Mesendoderm (in vitro differentiated cells): Measurements from ENCODE around the gene ZDHHC18.
A peak's percentile ranks its signal among the peaks of the same experiment; 100 is the strongest.
"Not testable (repeated sequence)": the region's sequence is repeated elsewhere in the genome, so short reads cannot be mapped to it uniquely, and the experiment has no call there.

ENCODE experiments used
- DNase-seq: peaks from one replicate; pipeline ENCODE4 v3.0.0; 2013
- H2AK5ac ChIP-seq: 2 replicates; pipeline ENCODE4 v1.6.1; 2013; ENCODE audit warnings: low read length, inconsistent platforms
- H2BK120ac ChIP-seq: 2 replicates; pipeline ENCODE4 v1.6.1; 2013; ENCODE audit warnings: low read depth, mild to moderate bottlenecking, low read length, moderate library complexity, mixed read lengths
- H2BK15ac ChIP-seq: replicated peaks from 2 replicates; pipeline ENCODE4 v1.6.1; 2013; ENCODE audit warnings: low read depth, mild to moderate bottlenecking, moderate library complexity
- H2BK5ac ChIP-seq: 2 replicates; pipeline ENCODE4 v1.6.1; 2013; ENCODE audit warnings: low read length, inconsistent platforms
- H3K18ac ChIP-seq: 2 replicates; pipeline ENCODE4 v1.6.1; 2013; ENCODE audit warnings: mild to moderate bottlenecking, low read length, mixed read lengths
- H3K23ac ChIP-seq: one replicate; pipeline ENCODE4 v1.6.1; 2013; ENCODE audit warnings: low read length
- H3K27ac ChIP-seq: 2 replicates; pipeline ENCODE4 v1.5.1; 2013; ENCODE audit warnings: low read depth, mild to moderate bottlenecking, inconsistent platforms, low read length, moderate library complexity
- H3K27me3 ChIP-seq: 2 replicates; pipeline ENCODE4 v1.6.1; 2013; ENCODE audit warnings: low read length, control low read depth, mild to moderate bottlenecking, inconsistent platforms; ENCODE audit not compliant: insufficient read depth, poor library complexity
- H3K36me3 ChIP-seq: 2 replicates; pipeline ENCODE4 v1.6.1; 2013; ENCODE audit warnings: low read length, inconsistent platforms; ENCODE audit not compliant: control insufficient read depth, insufficient read depth
- H3K4ac ChIP-seq: one replicate; pipeline ENCODE4 v1.6.1; 2013; ENCODE audit warnings: low read depth, mild to moderate bottlenecking, low read length, moderate library complexity
- H3K4me1 ChIP-seq: 2 replicates; pipeline ENCODE4 v1.6.1; 2013; ENCODE audit warnings: low read depth, low read length, inconsistent platforms; ENCODE audit not compliant: control insufficient read depth
- H3K4me2 ChIP-seq: 2 replicates; pipeline ENCODE4 v1.6.1; 2013; ENCODE audit warnings: low read length
- H3K4me3 ChIP-seq: 2 replicates; pipeline ENCODE4 v1.5.1; 2013; ENCODE audit warnings: mild to moderate bottlenecking, low read length
- H3K56ac ChIP-seq: one replicate; pipeline ENCODE4 v1.6.1; 2013; ENCODE audit warnings: low read length
- H3K79me1 ChIP-seq: 2 replicates; pipeline ENCODE4 v1.6.1; 2013; ENCODE audit warnings: low read length, inconsistent platforms
- H3K79me2 ChIP-seq: 2 replicates; pipeline ENCODE4 v1.6.1; 2013; ENCODE audit warnings: mild to moderate bottlenecking, low read length; ENCODE audit not compliant: control insufficient read depth, insufficient read depth
- H3K9ac ChIP-seq: 2 replicates; pipeline ENCODE4 v1.6.1; 2013; ENCODE audit warnings: low read length, inconsistent platforms
- H4K5ac ChIP-seq: one replicate; pipeline ENCODE4 v1.6.1; 2013; ENCODE audit warnings: low read length
- H4K8ac ChIP-seq: one replicate; pipeline ENCODE4 v1.6.1; 2013; ENCODE audit warnings: low read depth, mild to moderate bottlenecking, control low read depth, low read length, moderate library complexity
- WGBS: extraction: QIAGEN DNeasy Blood & Tissue Kit; methylation state at CpG from one replicate; pipeline ENCODE4 v1.1.7; 2013; ENCODE audit warnings: low lambda C conversion rate, missing lambda C conversion rate; ENCODE audit not compliant: insufficient coverage; ENCODE audit errors: extremely low coverage; 5-methylcytosine and 5-hydroxymethylcytosine counted together

Gene ZDHHC18

DNA sequence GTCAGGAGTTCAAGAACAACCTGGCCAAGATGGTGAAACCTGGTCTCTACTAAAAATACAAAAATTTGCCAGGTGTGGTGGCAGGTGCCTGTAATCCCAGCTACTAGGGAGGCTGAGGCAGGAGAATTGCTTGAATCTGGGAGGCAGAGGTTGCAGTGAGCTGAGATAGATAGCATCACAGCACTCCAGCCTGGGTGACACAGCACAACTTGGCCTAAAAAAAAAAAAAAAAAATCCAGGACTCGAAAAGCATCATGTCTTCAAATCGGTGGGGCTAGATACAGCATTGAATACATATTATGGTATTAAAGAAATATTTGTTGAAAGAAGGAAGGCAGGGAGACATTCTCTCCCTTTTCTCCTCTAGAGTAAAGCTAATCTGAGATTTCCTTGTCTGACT is 46.6 kb downstream of the ZDHHC18 start:
- not testable (repeated sequence) for H2AK5ac ChIP-seq, H3K9ac ChIP-seq, H3K36me3 ChIP-seq

DNA sequence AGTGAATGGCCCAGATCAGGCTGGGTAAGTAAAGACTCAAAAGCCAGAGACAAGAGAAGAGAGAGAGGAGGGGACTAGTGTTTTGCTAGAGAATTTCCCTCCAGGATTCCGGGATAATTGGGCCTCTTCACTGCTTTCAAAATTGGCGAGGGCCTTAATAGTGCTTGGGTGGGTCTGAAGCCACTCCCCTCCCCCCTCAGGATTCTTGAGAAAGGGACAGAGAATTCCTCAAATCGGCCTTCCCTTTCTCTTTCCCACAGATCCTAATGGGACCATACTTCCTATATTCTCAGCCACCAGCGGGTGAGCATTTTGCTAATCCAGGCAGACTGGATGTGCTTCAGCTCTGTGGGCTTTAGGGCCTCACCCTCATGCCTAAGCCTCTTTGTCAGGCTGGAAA is 48.4 kb downstream of the ZDHHC18 start:
- no peak overlapping the region for H4K8ac ChIP-seq
- no peak overlapping the region for H3K56ac ChIP-seq
- H3K79me1 ChIP-seq, result no peaks in the 10 kb centered on the region
- DNase-seq, result peak; percentile 58
- H2BK120ac ChIP-seq, result no peak overlapping the region
- no peak overlapping the region for H4K5ac ChIP-seq
- H3K4me1 ChIP-seq, result no peaks in the 10 kb centered on the region
- H3K18ac ChIP-seq, result no peak overlapping the region
- no peak overlapping the region for H2BK5ac ChIP-seq
- no peak overlapping the region for H3K4me2 ChIP-seq
- no peak overlapping the region for H2AK5ac ChIP-seq
- no peaks in the 10 kb centered on the region for H3K27me3 ChIP-seq
- no peaks in the 10 kb centered on the region for H3K79me2 ChIP-seq
- H3K23ac ChIP-seq, result no peak overlapping the region
- no peak overlapping the region for H2BK15ac ChIP-seq
- H3K9ac ChIP-seq, result no peak overlapping the region
- peaks cover 2% of the 10 kb centered on the region for H3K36me3 ChIP-seq
- WGBS, result no CpG with 5 or more reads among the region's 4 CpGs
- H3K4me3 ChIP-seq, result no peak overlapping the region
- H3K4ac ChIP-seq, result no peak overlapping the region
- peak overlapping the region; percentile 13 for H3K27ac ChIP-seq

More for the DNA sequence above, 46.6 kb downstream of the ZDHHC18 start:
- not testable (repeated sequence) for H3K79me2 ChIP-seq, H4K5ac ChIP-seq, H3K4me1 ChIP-seq, H2BK5ac ChIP-seq, H3K56ac ChIP-seq, H3K4me2 ChIP-seq, H3K79me1 ChIP-seq, H4K8ac ChIP-seq, H3K23ac ChIP-seq, H2BK120ac ChIP-seq, H2BK15ac ChIP-seq, H3K4ac ChIP-seq, H3K4me3 ChIP-seq, DNase-seq, H3K18ac ChIP-seq, H3K27me3 ChIP-seq, H3K27ac ChIP-seq
- WGBS, result no CpG with 5 or more reads among the region's 2 CpGs

DNA sequence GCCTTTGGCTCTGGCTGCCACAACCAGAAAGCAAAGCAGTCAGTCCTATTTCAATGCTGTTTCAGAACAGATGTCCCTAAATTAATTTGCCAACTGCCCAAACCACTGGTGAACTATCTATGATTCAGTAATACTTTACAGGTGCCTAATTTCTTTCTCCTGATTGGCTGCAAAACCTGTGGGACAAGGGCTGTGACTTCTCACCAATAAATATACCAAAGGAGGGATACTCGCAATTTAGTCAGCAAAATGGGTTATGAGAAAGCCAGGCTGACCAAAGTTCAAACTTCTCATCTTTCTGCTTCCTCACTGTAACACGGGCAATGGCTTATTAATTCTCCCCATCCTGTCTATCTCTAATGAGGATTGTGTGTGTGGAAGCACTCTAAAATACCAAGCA is 50.8 kb downstream of the ZDHHC18 start:
- whole genome bisulfite sequencing, result no CpG with 5 or more reads among the region's 2 CpGs
- Histone ChIP-seq H4K5ac (no peak overlapping the region), H3K23ac (no peak overlapping the region), H3K18ac (no peak overlapping the region), H2AK5ac (no peak overlapping the region), H2BK120ac (no peak overlapping the region), H3K4me1 (no peaks in the 10 kb centered on the region), H3K56ac (no peak overlapping the region), H4K8ac (no peak overlapping the region), H2BK15ac (no peak overlapping the region), H3K27me3 (no peaks in the 10 kb centered on the region), H3K27ac (no peak overlapping the region), H3K4ac (no peak overlapping the region), H3K36me3 (peaks cover 6% of the 10 kb centered on the region), H3K79me2 (no peaks in the 10 kb centered on the region), H3K4me2 (no peak overlapping the region), H3K4me3 (no peak overlapping the region), H3K9ac (no peak overlapping the region), H2BK5ac (no peak overlapping the region), H3K79me1 (no peaks in the 10 kb centered on the region)
- no peak for DNase-seq

DNA sequence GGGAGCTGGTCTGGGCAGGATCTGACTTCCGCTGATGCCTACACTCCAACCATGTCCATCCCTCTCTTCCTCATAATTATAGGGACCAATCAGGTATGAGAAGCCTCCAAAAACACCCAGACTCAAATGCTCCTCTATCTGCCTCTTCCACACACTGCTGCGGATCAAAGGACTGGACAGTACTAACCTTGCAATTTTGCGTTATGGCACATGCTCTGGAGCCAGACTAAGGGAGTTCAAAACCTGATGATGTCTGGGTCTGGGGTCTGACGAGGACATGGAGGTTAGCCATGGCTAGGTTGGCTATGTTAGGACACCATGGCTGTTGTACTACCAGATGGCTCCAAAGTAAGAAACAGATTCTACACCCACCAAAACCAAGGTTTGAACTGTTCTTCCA is 53.3 kb downstream of the ZDHHC18 start:
- DNase-seq, result no peak
- Histone ChIP-seq H2BK120ac (no peak overlapping the region), H3K9ac (no peak overlapping the region), H3K23ac (no peak overlapping the region), H3K56ac (no peak overlapping the region), H3K79me2 (no peaks in the 10 kb centered on the region), H4K5ac (no peak overlapping the region), H3K4me1 (no peaks in the 10 kb centered on the region), H3K27ac (no peak overlapping the region), H3K18ac (no peak overlapping the region), H3K4ac (no peak overlapping the region), H3K36me3 (peaks cover 18% of the 10 kb centered on the region), H3K4me2 (no peak overlapping the region), H3K79me1 (no peaks in the 10 kb centered on the region), H4K8ac (no peak overlapping the region), H2BK15ac (no peak overlapping the region), H3K27me3 (no peaks in the 10 kb centered on the region), H2AK5ac (no peak overlapping the region), H3K4me3 (no peak overlapping the region), H2BK5ac (no peak overlapping the region)
- WGBS, result no CpG with 5 or more reads among the region's 4 CpGs

DNA sequence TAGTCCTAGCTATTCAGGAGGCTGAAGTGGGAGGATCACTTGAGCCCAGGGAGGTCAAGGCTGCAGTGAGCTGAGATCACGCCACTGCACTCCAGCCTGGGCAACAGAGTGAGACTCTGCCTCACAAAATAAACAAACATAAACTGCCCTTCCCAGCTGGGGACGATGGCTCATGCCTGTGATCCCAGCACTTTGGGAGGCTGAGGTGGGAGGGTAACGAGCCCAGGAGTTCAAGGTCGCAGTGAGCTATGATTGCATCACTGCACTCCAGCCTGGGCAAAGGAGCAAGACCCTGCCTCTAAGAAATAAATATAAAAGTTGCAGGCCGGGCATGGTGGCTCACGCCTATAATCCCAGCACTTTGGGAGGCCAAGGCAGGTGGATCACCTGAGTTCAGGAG is 55.1 kb downstream of the ZDHHC18 start:
- H4K5ac ChIP-seq, H4K8ac ChIP-seq, H3K4ac ChIP-seq, H3K18ac ChIP-seq, H3K9ac ChIP-seq, H3K79me1 ChIP-seq, H2BK5ac ChIP-seq, H2BK15ac ChIP-seq, H3K4me2 ChIP-seq, H3K79me2 ChIP-seq, DNase-seq, H3K4me1 ChIP-seq, H3K56ac ChIP-seq, H2BK120ac ChIP-seq, H3K27me3 ChIP-seq, H3K23ac ChIP-seq, H3K27ac ChIP-seq, H2AK5ac ChIP-seq, H3K4me3 ChIP-seq: not testable (repeated sequence)
- peaks cover 21% of the 10 kb centered on the region for H3K36me3 ChIP-seq
- no CpG with 5 or more reads among the region's 6 CpGs for WGBS

DNA sequence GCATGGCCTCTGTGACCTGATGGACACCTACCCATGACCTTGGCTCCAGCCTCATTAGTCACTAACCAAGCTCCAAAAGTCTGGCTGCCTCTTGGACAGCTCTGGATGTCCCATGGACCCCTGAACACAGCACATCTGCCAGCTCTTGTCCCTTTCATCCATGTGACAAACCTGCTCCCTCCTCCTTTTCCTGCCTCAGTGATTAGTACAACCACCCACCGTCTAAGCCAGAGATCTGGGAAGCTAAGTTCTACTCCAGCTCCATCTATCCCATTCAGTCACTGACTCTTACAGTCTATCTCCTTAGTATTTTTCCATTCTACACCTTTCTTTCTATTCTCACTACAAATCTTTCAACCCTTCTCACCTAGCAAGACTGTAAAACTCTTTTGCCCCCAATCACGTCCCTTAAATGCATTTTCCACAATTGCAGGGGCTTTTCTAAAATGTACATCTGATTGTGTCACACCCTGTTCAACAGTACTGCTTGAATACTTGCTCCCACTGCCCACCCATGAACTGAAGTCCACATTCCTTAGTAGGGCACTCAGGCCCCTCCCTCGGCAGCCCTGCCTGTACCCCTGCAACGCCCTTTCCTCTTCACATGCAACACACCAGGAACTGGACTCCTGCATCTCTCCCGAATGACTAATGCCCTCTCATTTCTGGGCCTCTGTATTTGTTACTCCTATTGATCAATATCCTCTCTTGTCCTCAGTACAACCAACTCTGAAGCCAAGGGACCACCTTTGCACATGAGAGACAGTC is 56.4 kb downstream of the ZDHHC18 start:
- H3K56ac ChIP-seq, result no peak overlapping the region
- H3K4ac ChIP-seq, result no peak overlapping the region
- no peak overlapping the region for H4K5ac ChIP-seq
- no peak for DNase-seq
- H3K27me3 ChIP-seq, result no peaks in the 10 kb centered on the region
- no peak overlapping the region for H3K27ac ChIP-seq
- H3K79me1 ChIP-seq, result no peaks in the 10 kb centered on the region
- 100% methylated on average over 1 of the region's 5 CpGs for WGBS
- H3K36me3 ChIP-seq, result peaks cover 21% of the 10 kb centered on the region
- no peak overlapping the region for H3K23ac ChIP-seq
- H3K79me2 ChIP-seq, result no peaks in the 10 kb centered on the region
- H2BK5ac ChIP-seq, result no peak overlapping the region
- H3K4me3 ChIP-seq, result no peak overlapping the region
- no peak overlapping the region for H3K9ac ChIP-seq
- H3K4me2 ChIP-seq, result no peak overlapping the region
- no peak overlapping the region for H4K8ac ChIP-seq
- H2AK5ac ChIP-seq, result no peak overlapping the region
- no peak overlapping the region for H3K18ac ChIP-seq
- no peaks in the 10 kb centered on the region for H3K4me1 ChIP-seq
- no peak overlapping the region for H2BK15ac ChIP-seq
- no peak overlapping the region for H2BK120ac ChIP-seq
